Hepatocyte (in vitro differentiated cells): Measurements from ENCODE around the gene LTF.

ENCODE experiments used
- EZH2phosphoT487 ChIP-seq: fragments of 200-600 bp; sonication (generic); IDR thresholded peaks from one replicate; pipeline ENCODE4 v1.6.1; 2018; ENCODE audit warnings: antibody characterized with exemption, mild to moderate bottlenecking, low read depth, moderate library complexity; ENCODE audit not compliant: unreplicated experiment, severe bottlenecking
- TF ChIP-seq, protein P1 (sequence below): fragments of 200-600 bp; sonication (generic); IDR thresholded peaks from 2 replicates; pipeline ENCODE4 v1.5.1; 2016; ENCODE audit warnings: antibody characterized with exemption, mild to moderate bottlenecking; ENCODE audit not compliant: poor library complexity

DNA sequence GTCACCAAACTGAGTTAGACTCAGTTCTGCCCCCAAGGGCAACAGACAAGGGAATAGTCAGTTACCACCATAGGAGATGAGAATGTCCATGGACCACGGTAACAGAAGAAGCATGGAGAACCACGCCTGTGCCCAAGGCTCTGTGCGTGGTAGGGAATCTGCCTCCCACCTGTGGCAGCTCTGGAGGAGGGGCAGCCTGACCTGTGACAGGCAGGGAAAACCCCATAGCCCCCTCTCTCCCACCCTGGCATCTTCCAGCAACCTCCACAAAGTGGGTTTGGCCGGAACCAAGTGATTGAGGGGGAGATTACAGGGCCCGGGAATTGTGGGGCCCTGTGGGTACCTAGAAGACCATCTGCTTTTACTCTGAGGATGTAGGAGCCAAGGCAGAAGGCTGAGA, 14.3 kb upstream of the LTF start:
- TF ChIP-seq, protein P1, sequence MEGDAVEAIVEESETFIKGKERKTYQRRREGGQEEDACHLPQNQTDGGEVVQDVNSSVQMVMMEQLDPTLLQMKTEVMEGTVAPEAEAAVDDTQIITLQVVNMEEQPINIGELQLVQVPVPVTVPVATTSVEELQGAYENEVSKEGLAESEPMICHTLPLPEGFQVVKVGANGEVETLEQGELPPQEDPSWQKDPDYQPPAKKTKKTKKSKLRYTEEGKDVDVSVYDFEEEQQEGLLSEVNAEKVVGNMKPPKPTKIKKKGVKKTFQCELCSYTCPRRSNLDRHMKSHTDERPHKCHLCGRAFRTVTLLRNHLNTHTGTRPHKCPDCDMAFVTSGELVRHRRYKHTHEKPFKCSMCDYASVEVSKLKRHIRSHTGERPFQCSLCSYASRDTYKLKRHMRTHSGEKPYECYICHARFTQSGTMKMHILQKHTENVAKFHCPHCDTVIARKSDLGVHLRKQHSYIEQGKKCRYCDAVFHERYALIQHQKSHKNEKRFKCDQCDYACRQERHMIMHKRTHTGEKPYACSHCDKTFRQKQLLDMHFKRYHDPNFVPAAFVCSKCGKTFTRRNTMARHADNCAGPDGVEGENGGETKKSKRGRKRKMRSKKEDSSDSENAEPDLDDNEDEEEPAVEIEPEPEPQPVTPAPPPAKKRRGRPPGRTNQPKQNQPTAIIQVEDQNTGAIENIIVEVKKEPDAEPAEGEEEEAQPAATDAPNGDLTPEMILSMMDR: no peak
- no peak for TF ChIP-seq EZH2phosphoT487
